GM12878 (cell line): Measurements from ENCODE around the gene FAM124B. TPM values are rescaled to one million over a fixed set of nuclear protein-coding genes. Genes with fewer than 3 reads are reported as not detected.

Source experiments
- ATAC-seq: fragments of 200-7000 bp; cut with Tn5 transposase; 3 replicates; pipeline ENCODE4 v1.9.1; 2020; ENCODE audit warnings: mild to moderate bottlenecking, moderate library complexity
- BruUV-seq: library from RNA; stranded (reverse); fragments of 400-500 nt; replicated peaks from 2 replicates; lab custom pipeline; 2021; lab: Mats Ljungman, UMichigan
- CTCF ChIA-PET: fragments of 300-600 bp; sonication (Branson Sonifier 250); formaldehyde crosslinking; extraction: SDS; loops from one replicate; lab custom pipeline; 2021; ENCODE audit warnings: inconsistent platforms; lab: Yijun Ruan, JAX
- POLR2A ChIA-PET: fragments of 350-600 bp; formaldehyde crosslinking; extraction: SDS; loops from one replicate; lab custom pipeline; 2021; ENCODE audit warnings: inconsistent platforms; lab: Charles Lee
- RAD21 ChIA-PET: fragments of 300-600 bp; sonication (Branson Sonifier 250); formaldehyde crosslinking; loops from one replicate; lab custom pipeline; 2023; ENCODE audit warnings: antibody characterized with exemption; ENCODE audit not compliant: unreplicated experiment; lab: Charles Lee
- SMC1A ChIA-PET: fragments of 300-600 bp; sonication (Branson Sonifier 250); formaldehyde crosslinking; loops from one replicate; lab custom pipeline; 2023; ENCODE audit not compliant: unreplicated experiment, uncharacterized antibody; lab: Charles Lee
- DNase-seq: peaks from one replicate; pipeline ENCODE4 v3.0.0-alpha.2; 2011; ENCODE audit warnings: low read depth, low spot score
- FAIRE-seq: peaks from 3 replicates; lab custom pipeline; 2011; peaks lifted over from hg19 to GRCh38; lab: Jason Lieb, UNC
- H2AFZ ChIP-seq: 2 replicates; pipeline ENCODE4 v1.6.0; 2011; ENCODE audit warnings: low read depth, low read length, control low read depth; ENCODE audit not compliant: control insufficient read depth
- H3K27ac ChIP-seq: 2 replicates; pipeline ENCODE4 v1.5.1; 2011; ENCODE audit warnings: control low read depth; ENCODE audit not compliant: control insufficient read depth, insufficient read depth
- H3K27me3 ChIP-seq, 2 experiments: replicated peaks in 1 of 2; 2 replicates each; pipeline versions ENCODE4 v1.6.0 to v1.6.1; 2011; ENCODE audit warnings: low read length in 1 of 2; ENCODE audit not compliant: control insufficient read depth in 2 of 2, insufficient read depth in 2 of 2
- H3K36me3 ChIP-seq, 2 experiments: 2 replicates each; pipeline ENCODE4 v1.5.1; 2011; ENCODE audit warnings: low read length in 1 of 2; ENCODE audit not compliant: control insufficient read depth in 2 of 2, insufficient read depth in 2 of 2
- H3K4me1 ChIP-seq: 2 replicates; pipeline ENCODE4 v1.6.1; 2011; ENCODE audit warnings: mild to moderate bottlenecking, low read length, moderate library complexity, mixed read lengths; ENCODE audit not compliant: control insufficient read depth, insufficient read depth
- H3K4me2 ChIP-seq: 2 replicates; pipeline ENCODE4 v1.6.0; 2011; ENCODE audit warnings: control low read depth; ENCODE audit not compliant: control insufficient read depth, insufficient read depth
- H3K4me3 ChIP-seq: fragments of 200-600 bp; sonication (generic); 2 replicates; pipeline ENCODE4 v1.5.1; 2016
- H3K79me2 ChIP-seq: 2 replicates; pipeline ENCODE4 v1.6.0; 2011; ENCODE audit warnings: low read length; ENCODE audit not compliant: control insufficient read depth, insufficient read depth
- H3K9ac ChIP-seq: 2 replicates; pipeline ENCODE4 v1.8.0; 2011; ENCODE audit warnings: low read length, control low read depth, mixed read lengths; ENCODE audit not compliant: control insufficient read depth, insufficient read depth
- H3K9me3 ChIP-seq: replicated peaks from 3 replicates; pipeline ENCODE4 v1.5.1; 2011; ENCODE audit warnings: mild to moderate bottlenecking, low read length; ENCODE audit not compliant: control insufficient read depth, insufficient read depth
- H4K20me1 ChIP-seq: 2 replicates; pipeline ENCODE4 v1.6.0; 2011; ENCODE audit not compliant: control insufficient read depth, insufficient read depth
- CBFB ChIP-seq: IDR thresholded peaks from 2 replicates; pipeline ENCODE4 v1.6.1; 2016; ENCODE audit warnings: antibody characterized with exemption, low read depth
- DPF2 ChIP-seq: fragments of 450-650 bp; IDR thresholded peaks from 2 replicates; pipeline ENCODE4 v1.6.1; 2017; ENCODE audit warnings: mild to moderate bottlenecking
- EGR1 ChIP-seq, 2 experiments: IDR thresholded peaks; 1 replicate in 1 of 2; 2 replicates in 1 of 2; pipeline ENCODE4 v1.6.1; 2011 to 2012; ENCODE audit warnings: low read depth in 2 of 2, low read length in 2 of 2, borderline replicate concordance in 1 of 2, mild to moderate bottlenecking in 1 of 2, moderate library complexity in 1 of 2
- ESRRA ChIP-seq: IDR thresholded peaks from 2 replicates; pipeline ENCODE4 v1.6.1; 2012; ENCODE audit warnings: mild to moderate bottlenecking, low read length, improper control_type of control experiment
- MLLT1 ChIP-seq: fragments of 450-650 bp; IDR thresholded peaks from 2 replicates; pipeline ENCODE4 v1.6.1; 2016; ENCODE audit warnings: mild to moderate bottlenecking
- MTA3 ChIP-seq: IDR thresholded peaks from 2 replicates; pipeline ENCODE4 v1.6.1; 2012; ENCODE audit warnings: low read length, inconsistent platforms, borderline replicate concordance
- NR2F1 ChIP-seq: fragments of 450-650 bp; conservative IDR thresholded peaks from 2 replicates; pipeline ENCODE4 v1.6.1; 2017; ENCODE audit warnings: mild to moderate bottlenecking
- NRF1 ChIP-seq: conservative IDR thresholded peaks from 2 replicates; pipeline ENCODE4 v1.6.1; 2011; ENCODE audit warnings: mild to moderate bottlenecking, low read depth, low read length, improper control_type of control experiment
- SPI1 ChIP-seq: IDR thresholded peaks from 2 replicates; pipeline ENCODE4 v1.6.1; 2011; ENCODE audit warnings: low read depth, mild to moderate bottlenecking, low read length, moderate library complexity, borderline replicate concordance; ENCODE audit not compliant: insufficient read depth
- ZBTB40 ChIP-seq: fragments of 450-650 bp; IDR thresholded peaks from 2 replicates; pipeline ENCODE4 v1.6.1; 2016; ENCODE audit warnings: mild to moderate bottlenecking, moderate library complexity, borderline replicate concordance
- ZNF207 ChIP-seq: fragments of 450-650 bp; IDR thresholded peaks from 2 replicates; pipeline ENCODE4 v1.6.1; 2014; ENCODE audit warnings: antibody characterized with exemption, mild to moderate bottlenecking, borderline replicate concordance
- ZNF217 ChIP-seq: fragments of 450-650 bp; IDR thresholded peaks from 2 replicates; pipeline ENCODE4 v1.6.1; 2017; ENCODE audit warnings: antibody characterized with exemption, mild to moderate bottlenecking
- WGBS: methylation state at CpG from one replicate; pipeline ENCODE4 v1.1.6; 2016; ENCODE audit warnings: low lambda C conversion rate; ENCODE audit not compliant: insufficient replicate concordance, insufficient coverage; ENCODE audit errors: missing lambda C conversion rate; 5-methylcytosine and 5-hydroxymethylcytosine counted together
- in situ Hi-C: fragments of 300-500 bp; cut with MboI; formaldehyde crosslinking; loops from 9 replicates; pipeline ENCODE4 v1.14.3; 2018; ENCODE audit warnings: mixed read lengths
- intact Hi-C: fragments of 100-400 bp; cut with micrococcal nuclease; formaldehyde crosslinking; loops from one replicate; pipeline ENCODE4 v1.14.2; 2022; ENCODE audit not compliant: unreplicated experiment
- polyA plus RNA-seq, 11 experiments: library from polyadenylated mRNA; depleted of rRNA in 4 of 11; unstranded in 6 of 11; stranded (reverse) in 5 of 11; fragments of >200 nt; fragmentation: Nextera tagmentation in 4 of 11; fragmentation: Illumina TruSeq in 1 of 11; extraction: Ambion mirVana in 4 of 11; extraction: Trizol in 1 of 11; gene quantifications; 1 replicate in 1 of 11; 2 replicates in 10 of 11; pipeline versions ENCODE4 v1.2.1 to v1.2.3, GENCODE V29; 2011 to 2016; ENCODE audit warnings: inconsistent platforms in 2 of 11, missing spikeins in 2 of 11, low read depth in 1 of 11
- total RNA-seq, 4 experiments: library from RNA; depleted of rRNA in 3 of 4; stranded (reverse); fragments of >200 nt in 3 of 4; fragmentation: Illumina TruSeq in 1 of 4; extraction: Trizol in 1 of 4; gene quantifications; 2 replicates each; pipeline versions ENCODE4 v1.2.1 to v1.2.3, GENCODE V29; 2013 to 2021

The FAM124B gene
- total and polyA plus RNA-seq, 10 of the 15 experiments (the other 5 are each of a cell fraction or from before 2014, with no cell fraction given) = not detected

GRCh38 chr2:224405841-224406370 is 4.0 kb upstream of the FAM124B start:
- FAIRE-seq (no peak), DNase-seq (no peak)

More at GRCh38 chr2:224405841-224406370, 4.0 kb upstream of the FAM124B start:
- ChIA-PET CTCF (no interaction called here), SMC1A (no interaction called here), RAD21 (no interaction called here), POLR2A (no interaction called here)
- no peaks in the 10 kb centered on the region for H3K36me3 ChIP-seq
- H3K4me1 ChIP-seq = peaks cover 3% of the 10 kb centered on the region; the same call in 1 of the 2 replicates
- H3K9ac ChIP-seq = no peak overlapping the region
- no peak overlapping the region for H3K4me3 ChIP-seq
- WGBS = 13% methylated on average over 4 of the region's 4 CpGs
- no peak overlapping the region for H2AFZ ChIP-seq
- in situ Hi-C loops = no loop called here
- H3K27ac ChIP-seq = no peak overlapping the region
- H3K4me2 ChIP-seq = 0 out of 2 replicates have a peak overlapping the region, but pooled peaks have one; percentile 7
- TF ChIP-seq MTA3 (no peak), MLLT1 (no peak), ZBTB40 (no peak), CBFB (no peak), EGR1 (IDR thresholded peaks at IDR 0.05; ENCODE audit: borderline replicate concordance in 1 of 2, low read depth in 2 of 2, low read length in 2 of 2) (no peak), ESRRA (no peak), NR2F1 (no peak), ZNF207 (no peak), NRF1 (no peak), DPF2 (no peak), SPI1 (no peak), ZNF217 (no peak)
- H4K20me1 ChIP-seq = no peaks in the 10 kb centered on the region
- intact Hi-C loops = no loop called here
- BruUV-seq = no TSS peak
- ATAC-seq = no peak
- peaks cover 2% of the 10 kb centered on the region; the same call in 2 of the 3 replicates for H3K9me3 ChIP-seq
- peaks cover 0 to 7% of the 10 kb centered on the region in 2 experiments; a peak in 2 of 4 replicates for H3K27me3 ChIP-seq
- H3K79me2 ChIP-seq = no peaks in the 10 kb centered on the region
